GM12878 (cell line): ENCODE measurements around the gene CELSR2. TPM values are rescaled to one million over a fixed set of nuclear protein-coding genes. Genes with fewer than 3 reads are reported as not detected.

Experiments
- ATAC-seq: fragments of 200-7000 bp; cut with Tn5 transposase; 3 replicates; pipeline ENCODE4 v1.9.1; 2020; ENCODE audit warnings: mild to moderate bottlenecking, moderate library complexity
- BruUV-seq: library from RNA; stranded (reverse); fragments of 400-500 nt; replicated peaks from 2 replicates; lab custom pipeline; 2021; lab: Mats Ljungman, UMichigan
- CTCF ChIA-PET: fragments of 300-600 bp; sonication (Branson Sonifier 250); formaldehyde crosslinking; extraction: SDS; loops from one replicate; lab custom pipeline; 2021; ENCODE audit warnings: inconsistent platforms; lab: Yijun Ruan, JAX
- POLR2A ChIA-PET: fragments of 350-600 bp; formaldehyde crosslinking; extraction: SDS; loops from one replicate; lab custom pipeline; 2021; ENCODE audit warnings: inconsistent platforms; lab: Charles Lee
- RAD21 ChIA-PET: fragments of 300-600 bp; sonication (Branson Sonifier 250); formaldehyde crosslinking; loops from one replicate; lab custom pipeline; 2023; ENCODE audit warnings: antibody characterized with exemption; ENCODE audit not compliant: unreplicated experiment; lab: Charles Lee
- SMC1A ChIA-PET: fragments of 300-600 bp; sonication (Branson Sonifier 250); formaldehyde crosslinking; loops from one replicate; lab custom pipeline; 2023; ENCODE audit not compliant: unreplicated experiment, uncharacterized antibody; lab: Charles Lee
- DNase-seq: peaks from one replicate; pipeline ENCODE4 v3.0.0-alpha.2; 2011; ENCODE audit warnings: low read depth, low spot score
- FAIRE-seq: peaks from 3 replicates; lab custom pipeline; 2011; peaks lifted over from hg19 to GRCh38; lab: Jason Lieb, UNC
- H2AFZ ChIP-seq: 2 replicates; pipeline ENCODE4 v1.6.0; 2011; ENCODE audit warnings: low read depth, low read length, control low read depth; ENCODE audit not compliant: control insufficient read depth
- H3K27ac ChIP-seq: 2 replicates; pipeline ENCODE4 v1.5.1; 2011; ENCODE audit warnings: control low read depth; ENCODE audit not compliant: control insufficient read depth, insufficient read depth
- H3K27me3 ChIP-seq, 2 experiments: replicated peaks in 1 of 2; 2 replicates each; pipeline versions ENCODE4 v1.6.0 to v1.6.1; 2011; ENCODE audit warnings: low read length in 1 of 2; ENCODE audit not compliant: control insufficient read depth in 2 of 2, insufficient read depth in 2 of 2
- H3K36me3 ChIP-seq, 2 experiments: 2 replicates each; pipeline ENCODE4 v1.5.1; 2011; ENCODE audit warnings: low read length in 1 of 2; ENCODE audit not compliant: control insufficient read depth in 2 of 2, insufficient read depth in 2 of 2
- H3K4me1 ChIP-seq: 2 replicates; pipeline ENCODE4 v1.6.1; 2011; ENCODE audit warnings: mild to moderate bottlenecking, low read length, moderate library complexity, mixed read lengths; ENCODE audit not compliant: control insufficient read depth, insufficient read depth
- H3K4me2 ChIP-seq: 2 replicates; pipeline ENCODE4 v1.6.0; 2011; ENCODE audit warnings: control low read depth; ENCODE audit not compliant: control insufficient read depth, insufficient read depth
- H3K4me3 ChIP-seq: fragments of 200-600 bp; sonication (generic); 2 replicates; pipeline ENCODE4 v1.5.1; 2016
- H3K79me2 ChIP-seq: 2 replicates; pipeline ENCODE4 v1.6.0; 2011; ENCODE audit warnings: low read length; ENCODE audit not compliant: control insufficient read depth, insufficient read depth
- H3K9ac ChIP-seq: 2 replicates; pipeline ENCODE4 v1.8.0; 2011; ENCODE audit warnings: low read length, control low read depth, mixed read lengths; ENCODE audit not compliant: control insufficient read depth, insufficient read depth
- H3K9me3 ChIP-seq: replicated peaks from 3 replicates; pipeline ENCODE4 v1.5.1; 2011; ENCODE audit warnings: mild to moderate bottlenecking, low read length; ENCODE audit not compliant: control insufficient read depth, insufficient read depth
- H4K20me1 ChIP-seq: 2 replicates; pipeline ENCODE4 v1.6.0; 2011; ENCODE audit not compliant: control insufficient read depth, insufficient read depth
- ATF7 ChIP-seq: fragments of 450-650 bp; IDR thresholded peaks from 2 replicates; pipeline ENCODE4 v1.6.1; 2016; ENCODE audit warnings: low read depth, mild to moderate bottlenecking
- FOXK2 ChIP-seq: fragments of 450-650 bp; IDR thresholded peaks from 2 replicates; pipeline ENCODE4 v1.6.1; 2017; ENCODE audit warnings: mild to moderate bottlenecking, moderate library complexity
- HCFC1 ChIP-seq: fragments of 150-350 bp; IDR thresholded peaks from 2 replicates; pipeline ENCODE4 v1.6.1; 2014; ENCODE audit warnings: low read length
- IRF4 ChIP-seq: IDR thresholded peaks from 2 replicates; pipeline ENCODE4 v1.6.1; 2011; ENCODE audit warnings: low read depth, low read length
- JUND ChIP-seq: IDR thresholded peaks from 2 replicates; pipeline ENCODE4 v1.6.1; 2012; ENCODE audit warnings: low read depth, mild to moderate bottlenecking, low read length, improper control_type of control experiment, moderate library complexity
- MEF2A ChIP-seq: IDR thresholded peaks from 2 replicates; pipeline ENCODE4 v1.6.1; 2011; ENCODE audit warnings: low read depth, mild to moderate bottlenecking, low read length, moderate library complexity; ENCODE audit not compliant: insufficient read depth
- RELA ChIP-seq: fragments of 450-650 bp; IDR thresholded peaks from 2 replicates; pipeline ENCODE4 v1.8.0; 2014; ENCODE audit warnings: borderline replicate concordance; ENCODE audit not compliant: partially characterized antibody
- WGBS: methylation state at CpG from one replicate; pipeline ENCODE4 v1.1.6; 2016; ENCODE audit warnings: low lambda C conversion rate; ENCODE audit not compliant: insufficient replicate concordance, insufficient coverage; ENCODE audit errors: missing lambda C conversion rate; 5-methylcytosine and 5-hydroxymethylcytosine counted together
- in situ Hi-C: fragments of 300-500 bp; cut with MboI; formaldehyde crosslinking; loops from 9 replicates; pipeline ENCODE4 v1.14.3; 2018; ENCODE audit warnings: mixed read lengths
- intact Hi-C: fragments of 100-400 bp; cut with micrococcal nuclease; formaldehyde crosslinking; loops from one replicate; pipeline ENCODE4 v1.14.2; 2022; ENCODE audit not compliant: unreplicated experiment
- polyA plus RNA-seq, 11 experiments: library from polyadenylated mRNA; depleted of rRNA in 4 of 11; unstranded in 6 of 11; stranded (reverse) in 5 of 11; fragments of >200 nt; fragmentation: Nextera tagmentation in 4 of 11; fragmentation: Illumina TruSeq in 1 of 11; extraction: Ambion mirVana in 4 of 11; extraction: Trizol in 1 of 11; gene quantifications; 1 replicate in 1 of 11; 2 replicates in 10 of 11; pipeline versions ENCODE4 v1.2.1 to v1.2.3, GENCODE V29; 2011 to 2016; ENCODE audit warnings: inconsistent platforms in 2 of 11, missing spikeins in 2 of 11, low read depth in 1 of 11
- total RNA-seq, 4 experiments: library from RNA; depleted of rRNA in 3 of 4; stranded (reverse); fragments of >200 nt in 3 of 4; fragmentation: Illumina TruSeq in 1 of 4; extraction: Trizol in 1 of 4; gene quantifications; 2 replicates each; pipeline versions ENCODE4 v1.2.1 to v1.2.3, GENCODE V29; 2013 to 2021
- TF ChIP-seq, protein P1 (sequence below): IDR thresholded peaks from 2 replicates; pipeline ENCODE4 v1.6.1; 2011; ENCODE audit warnings: mild to moderate bottlenecking, low read depth, low read length, moderate library complexity; ENCODE audit not compliant: insufficient replicate concordance
- TF ChIP-seq, protein P2 (sequence below): fragments of 450-650 bp; IDR thresholded peaks from 2 replicates; pipeline ENCODE4 v1.6.1; 2016; ENCODE audit warnings: mild to moderate bottlenecking, moderate library complexity, borderline replicate concordance
- TF ChIP-seq, protein P3 (sequence below): fragments of 450-650 bp; formaldehyde crosslinking; IDR thresholded peaks from 2 replicates; pipeline ENCODE4 v1.5.0; 2022; ENCODE audit warnings: mild to moderate bottlenecking, missing genetic modification characterization
- TF ChIP-seq, protein P4 (sequence below): fragments of 450-650 bp; IDR thresholded peaks from 2 replicates; pipeline ENCODE4 v1.6.1; 2017; ENCODE audit warnings: mild to moderate bottlenecking, low read depth, inconsistent platforms; ENCODE audit not compliant: poor library complexity, severe bottlenecking
- TF ChIP-seq, protein P5 (sequence below): fragments of 450-650 bp; IDR thresholded peaks from 2 replicates; pipeline ENCODE4 v1.6.1; 2014; ENCODE audit warnings: mild to moderate bottlenecking

CELSR2 gene
- total and polyA plus RNA-seq, 10 of the 15 experiments (the other 5 are each of a cell fraction or from before 2014, with no cell fraction given), result under 0.01 to 0.15 (median 0.04) TPM; not detected in 2

DNA sequence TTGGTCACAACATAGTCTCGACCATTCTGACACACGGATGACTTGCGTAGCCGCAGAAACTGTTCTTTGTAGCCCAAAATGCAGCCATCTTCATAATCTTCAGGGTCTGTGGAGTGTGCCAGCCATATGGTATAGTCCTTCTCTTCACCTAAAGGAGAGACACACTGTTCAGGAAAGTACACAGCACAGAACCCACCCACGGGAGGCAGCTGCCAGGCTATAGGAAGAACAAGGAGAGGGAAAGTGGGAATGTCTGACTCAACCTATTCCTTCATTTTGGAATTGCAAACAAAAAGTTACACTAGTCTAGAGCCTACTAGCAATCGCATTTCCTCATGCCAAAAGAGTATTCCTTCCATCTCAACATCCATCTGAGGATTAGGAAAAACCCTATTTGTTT is 73.6 kb downstream of the CELSR2 start:
- ChIA-PET POLR2A (no interaction called here), SMC1A (interaction anchor here (0.9 to 1.0 kb wide), 2 partner anchors 55 to 64 kb away, joined by 3 read pairs; no protein-coding TSS in a partner anchor), CTCF (interaction anchor here (1.2 kb wide), 1 partner anchor 13 kb away, joined by 3 read pairs; no protein-coding TSS in a partner anchor), RAD21 (interaction anchor here (0.9 kb wide), 1 partner anchor 79 kb away, joined by 4 read pairs; no protein-coding TSS in a partner anchor)
- no peaks in the 10 kb centered on the region for H4K20me1 ChIP-seq
- no peak overlapping the region for H3K4me3 ChIP-seq
- 39% methylated on average over 6 of the region's 6 CpGs for WGBS
- no peaks in the 10 kb centered on the region for H3K9me3 ChIP-seq
- no peak overlapping the region for H3K4me2 ChIP-seq
- in situ Hi-C loops (no loop called here), intact Hi-C loops (no loop called here)
- H3K9ac ChIP-seq, result no peak overlapping the region
- DNase-seq (no peak), FAIRE-seq (no peak), ATAC-seq (no peak)
- H3K27me3 ChIP-seq, result no peaks in the 10 kb centered on the region
- H3K4me1 ChIP-seq, result no peaks in the 10 kb centered on the region
- no peak overlapping the region for H3K27ac ChIP-seq
- H3K79me2 ChIP-seq, result no peaks in the 10 kb centered on the region
- H3K36me3 ChIP-seq, result no peaks in the 10 kb centered on the region
- BruUV-seq, result no TSS peak
- no peak overlapping the region for H2AFZ ChIP-seq
- TF ChIP-seq, protein P1, sequence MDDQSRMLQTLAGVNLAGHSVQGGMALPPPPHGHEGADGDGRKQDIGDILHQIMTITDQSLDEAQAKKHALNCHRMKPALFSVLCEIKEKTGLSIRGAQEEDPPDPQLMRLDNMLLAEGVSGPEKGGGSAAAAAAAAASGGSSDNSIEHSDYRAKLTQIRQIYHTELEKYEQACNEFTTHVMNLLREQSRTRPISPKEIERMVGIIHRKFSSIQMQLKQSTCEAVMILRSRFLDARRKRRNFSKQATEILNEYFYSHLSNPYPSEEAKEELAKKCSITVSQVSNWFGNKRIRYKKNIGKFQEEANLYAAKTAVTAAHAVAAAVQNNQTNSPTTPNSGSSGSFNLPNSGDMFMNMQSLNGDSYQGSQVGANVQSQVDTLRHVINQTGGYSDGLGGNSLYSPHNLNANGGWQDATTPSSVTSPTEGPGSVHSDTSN, result no peak
- TF ChIP-seq, protein P2, sequence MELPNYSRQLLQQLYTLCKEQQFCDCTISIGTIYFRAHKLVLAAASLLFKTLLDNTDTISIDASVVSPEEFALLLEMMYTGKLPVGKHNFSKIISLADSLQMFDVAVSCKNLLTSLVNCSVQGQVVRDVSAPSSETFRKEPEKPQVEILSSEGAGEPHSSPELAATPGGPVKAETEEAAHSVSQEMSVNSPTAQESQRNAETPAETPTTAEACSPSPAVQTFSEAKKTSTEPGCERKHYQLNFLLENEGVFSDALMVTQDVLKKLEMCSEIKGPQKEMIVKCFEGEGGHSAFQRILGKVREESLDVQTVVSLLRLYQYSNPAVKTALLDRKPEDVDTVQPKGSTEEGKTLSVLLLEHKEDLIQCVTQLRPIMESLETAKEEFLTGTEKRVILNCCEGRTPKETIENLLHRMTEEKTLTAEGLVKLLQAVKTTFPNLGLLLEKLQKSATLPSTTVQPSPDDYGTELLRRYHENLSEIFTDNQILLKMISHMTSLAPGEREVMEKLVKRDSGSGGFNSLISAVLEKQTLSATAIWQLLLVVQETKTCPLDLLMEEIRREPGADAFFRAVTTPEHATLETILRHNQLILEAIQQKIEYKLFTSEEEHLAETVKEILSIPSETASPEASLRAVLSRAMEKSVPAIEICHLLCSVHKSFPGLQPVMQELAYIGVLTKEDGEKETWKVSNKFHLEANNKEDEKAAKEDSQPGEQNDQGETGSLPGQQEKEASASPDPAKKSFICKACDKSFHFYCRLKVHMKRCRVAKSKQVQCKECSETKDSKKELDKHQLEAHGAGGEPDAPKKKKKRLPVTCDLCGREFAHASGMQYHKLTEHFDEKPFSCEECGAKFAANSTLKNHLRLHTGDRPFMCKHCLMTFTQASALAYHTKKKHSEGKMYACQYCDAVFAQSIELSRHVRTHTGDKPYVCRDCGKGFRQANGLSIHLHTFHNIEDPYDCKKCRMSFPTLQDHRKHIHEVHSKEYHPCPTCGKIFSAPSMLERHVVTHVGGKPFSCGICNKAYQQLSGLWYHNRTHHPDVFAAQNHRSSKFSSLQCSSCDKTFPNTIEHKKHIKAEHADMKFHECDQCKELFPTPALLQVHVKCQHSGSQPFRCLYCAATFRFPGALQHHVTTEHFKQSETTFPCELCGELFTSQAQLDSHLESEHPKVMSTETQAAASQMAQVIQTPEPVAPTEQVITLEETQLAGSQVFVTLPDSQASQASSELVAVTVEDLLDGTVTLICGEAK, result no peak
- TF ChIP-seq, protein P3, sequence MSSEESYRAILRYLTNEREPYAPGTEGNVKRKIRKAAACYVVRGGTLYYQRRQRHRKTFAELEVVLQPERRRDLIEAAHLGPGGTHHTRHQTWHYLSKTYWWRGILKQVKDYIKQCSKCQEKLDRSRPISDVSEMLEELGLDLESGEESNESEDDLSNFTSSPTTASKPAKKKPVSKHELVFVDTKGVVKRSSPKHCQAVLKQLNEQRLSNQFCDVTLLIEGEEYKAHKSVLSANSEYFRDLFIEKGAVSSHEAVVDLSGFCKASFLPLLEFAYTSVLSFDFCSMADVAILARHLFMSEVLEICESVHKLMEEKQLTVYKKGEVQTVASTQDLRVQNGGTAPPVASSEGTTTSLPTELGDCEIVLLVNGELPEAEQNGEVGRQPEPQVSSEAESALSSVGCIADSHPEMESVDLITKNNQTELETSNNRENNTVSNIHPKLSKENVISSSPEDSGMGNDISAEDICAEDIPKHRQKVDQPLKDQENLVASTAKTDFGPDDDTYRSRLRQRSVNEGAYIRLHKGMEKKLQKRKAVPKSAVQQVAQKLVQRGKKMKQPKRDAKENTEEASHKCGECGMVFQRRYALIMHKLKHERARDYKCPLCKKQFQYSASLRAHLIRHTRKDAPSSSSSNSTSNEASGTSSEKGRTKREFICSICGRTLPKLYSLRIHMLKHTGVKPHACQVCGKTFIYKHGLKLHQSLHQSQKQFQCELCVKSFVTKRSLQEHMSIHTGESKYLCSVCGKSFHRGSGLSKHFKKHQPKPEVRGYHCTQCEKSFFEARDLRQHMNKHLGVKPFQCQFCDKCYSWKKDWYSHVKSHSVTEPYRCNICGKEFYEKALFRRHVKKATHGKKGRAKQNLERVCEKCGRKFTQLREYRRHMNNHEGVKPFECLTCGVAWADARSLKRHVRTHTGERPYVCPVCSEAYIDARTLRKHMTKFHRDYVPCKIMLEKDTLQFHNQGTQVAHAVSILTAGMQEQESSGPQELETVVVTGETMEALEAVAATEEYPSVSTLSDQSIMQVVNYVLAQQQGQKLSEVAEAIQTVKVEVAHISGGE (CRISPR knock-in tag), result no peak
- TF ChIP-seq, protein P4, sequence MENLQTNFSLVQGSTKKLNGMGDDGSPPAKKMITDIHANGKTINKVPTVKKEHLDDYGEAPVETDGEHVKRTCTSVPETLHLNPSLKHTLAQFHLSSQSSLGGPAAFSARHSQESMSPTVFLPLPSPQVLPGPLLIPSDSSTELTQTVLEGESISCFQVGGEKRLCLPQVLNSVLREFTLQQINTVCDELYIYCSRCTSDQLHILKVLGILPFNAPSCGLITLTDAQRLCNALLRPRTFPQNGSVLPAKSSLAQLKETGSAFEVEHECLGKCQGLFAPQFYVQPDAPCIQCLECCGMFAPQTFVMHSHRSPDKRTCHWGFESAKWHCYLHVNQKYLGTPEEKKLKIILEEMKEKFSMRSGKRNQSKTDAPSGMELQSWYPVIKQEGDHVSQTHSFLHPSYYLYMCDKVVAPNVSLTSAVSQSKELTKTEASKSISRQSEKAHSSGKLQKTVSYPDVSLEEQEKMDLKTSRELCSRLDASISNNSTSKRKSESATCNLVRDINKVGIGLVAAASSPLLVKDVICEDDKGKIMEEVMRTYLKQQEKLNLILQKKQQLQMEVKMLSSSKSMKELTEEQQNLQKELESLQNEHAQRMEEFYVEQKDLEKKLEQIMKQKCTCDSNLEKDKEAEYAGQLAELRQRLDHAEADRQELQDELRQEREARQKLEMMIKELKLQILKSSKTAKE, result no peak
- TF ChIP-seq IRF4 (no peak), RELA (no peak), HCFC1 (no peak), FOXK2 (no peak), ATF7 (no peak), MEF2A (no peak), JUND (no peak)
- TF ChIP-seq, protein P5, sequence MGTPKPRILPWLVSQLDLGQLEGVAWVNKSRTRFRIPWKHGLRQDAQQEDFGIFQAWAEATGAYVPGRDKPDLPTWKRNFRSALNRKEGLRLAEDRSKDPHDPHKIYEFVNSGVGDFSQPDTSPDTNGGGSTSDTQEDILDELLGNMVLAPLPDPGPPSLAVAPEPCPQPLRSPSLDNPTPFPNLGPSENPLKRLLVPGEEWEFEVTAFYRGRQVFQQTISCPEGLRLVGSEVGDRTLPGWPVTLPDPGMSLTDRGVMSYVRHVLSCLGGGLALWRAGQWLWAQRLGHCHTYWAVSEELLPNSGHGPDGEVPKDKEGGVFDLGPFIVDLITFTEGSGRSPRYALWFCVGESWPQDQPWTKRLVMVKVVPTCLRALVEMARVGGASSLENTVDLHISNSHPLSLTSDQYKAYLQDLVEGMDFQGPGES, result no peak
